ENCODE results near the gene NPY. TPM values are rescaled to one million over a fixed set of nuclear protein-coding genes. Genes with fewer than 3 reads are reported as not detected.

NPY gene
- total RNA-seq, 4 donors from 2014 or later, result 1.2 to 10.9 TPM; not detected in 2

- intact Hi-C loops (cut with DNase I; ENCODE audit: low total_unique reads), result no loop called here
- no peak for DNase-seq (ENCODE audit: low spot score in 2 of 2)
- 69 to 84% methylated on average over 6 of the region's 6 CpGs for WGBS, 2 donors
- TF ChIP-seq CTCF (IDR thresholded peaks at IDR 0.05), result no peak
- no peak for TF ChIP-seq POLR2A (IDR thresholded peaks at IDR 0.05)
- no peak overlapping the region for H3K4me3 ChIP-seq (ENCODE audit: low read depth, poor library complexity, severe bottlenecking)
Observed at GRCh38 chr7:24316340-24316739, 32.4 kb downstream of the NPY start.

GRCh38 chr7:24318326-24318725 is 34.3 kb downstream of the NPY start:
- no peak overlapping the region for H3K4me3 ChIP-seq (ENCODE audit: low read depth, poor library complexity, severe bottlenecking)
- TF ChIP-seq CTCF (IDR thresholded peaks at IDR 0.05) (no peak), POLR2A (IDR thresholded peaks at IDR 0.05) (no peak)
- DNase-seq (ENCODE audit: low spot score in 2 of 2), result no peak
- intact Hi-C loops (cut with DNase I; ENCODE audit: low total_unique reads), result no loop called here
- WGBS, 2 donors, result 53 to 60% methylated on average over 6 of the region's 6 CpGs

- no peak for DNase-seq (ENCODE audit: low spot score in 2 of 2)
- TF ChIP-seq POLR2A (IDR thresholded peaks at IDR 0.05), result no peak
- no peak for TF ChIP-seq CTCF (IDR thresholded peaks at IDR 0.05)
- intact Hi-C loops (cut with DNase I; ENCODE audit: low total_unique reads), result no loop called here
- no peak overlapping the region for H3K4me3 ChIP-seq (ENCODE audit: low read depth, poor library complexity, severe bottlenecking)
Observed at GRCh38 chr7:24319209-24319608, 35.2 kb downstream of the NPY start.

- H3K4me3 ChIP-seq (ENCODE audit: low read depth, poor library complexity, severe bottlenecking), result no peak overlapping the region
- WGBS, 2 donors, result 45 to 59% methylated on average over 3 of the region's 3 CpGs
- TF ChIP-seq CTCF (IDR thresholded peaks at IDR 0.05) (no peak), POLR2A (IDR thresholded peaks at IDR 0.05) (no peak)
- DNase-seq (ENCODE audit: low spot score in 2 of 2), result no peak
- intact Hi-C loops (cut with DNase I; ENCODE audit: low total_unique reads), result no loop called here
Observed at GRCh38 chr7:24323961-24324480, 40.0 kb downstream of the NPY start.

DNA sequence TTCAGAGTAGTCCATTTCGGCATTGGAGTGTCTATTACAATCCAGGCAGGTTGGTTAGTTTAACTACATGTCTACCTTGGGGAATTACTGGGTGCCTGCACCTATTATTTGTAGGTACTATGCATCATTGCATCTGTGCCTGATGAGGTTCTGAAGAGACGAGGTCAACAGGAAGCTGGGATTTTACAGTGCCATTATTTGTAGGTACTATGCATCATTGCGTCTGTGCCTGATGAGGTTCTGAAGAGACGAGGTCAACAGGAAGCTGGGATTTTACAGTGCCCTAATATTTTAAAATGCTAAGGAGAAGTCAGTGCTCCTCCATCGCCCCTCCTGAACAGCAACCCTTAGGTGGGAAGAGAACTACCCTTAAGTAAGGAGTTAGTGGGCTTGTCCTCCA is 41.7 kb downstream of the NPY start:
- no peak for DNase-seq (ENCODE audit: low spot score in 2 of 2)
- TF ChIP-seq CTCF (IDR thresholded peaks at IDR 0.05) (no peak), POLR2A (IDR thresholded peaks at IDR 0.05) (no peak)
- 82 to 87% methylated on average over 5 of the region's 5 CpGs for WGBS, 2 donors
- H3K4me3 ChIP-seq (ENCODE audit: low read depth, poor library complexity, severe bottlenecking), result no peak overlapping the region
- intact Hi-C loops (cut with DNase I; ENCODE audit: low total_unique reads), result no loop called here

- intact Hi-C loops (cut with DNase I; ENCODE audit: low total_unique reads), result no loop called here
- H3K4me3 ChIP-seq (ENCODE audit: low read depth, poor library complexity, severe bottlenecking), result no peak overlapping the region
- WGBS, 2 donors, result 68% methylated on average over 5 of the region's 5 CpGs
- DNase-seq (ENCODE audit: low spot score in 2 of 2), result no peak
- no peak for TF ChIP-seq POLR2A (IDR thresholded peaks at IDR 0.05)
- no peak for TF ChIP-seq CTCF (IDR thresholded peaks at IDR 0.05)
Observed at GRCh38 chr7:24328050-24328449, 44.1 kb downstream of the NPY start.
